GM23338 (cell line): ENCODE data around the gene VPS37B. TPM values are rescaled to one million over a fixed set of nuclear protein-coding genes. Genes with fewer than 3 reads are reported as not detected.

ENCODE experiments used
- ATAC-seq: fragments of 200-7000 bp; cut with Tn5 transposase; 3 replicates; pipeline ENCODE4 v1.9.1; 2020
- DNase-seq: peaks from one replicate; pipeline ENCODE4 v3.0.0-alpha.2; 2015; ENCODE audit warnings: low spot score
- H2AFZ ChIP-seq: fragments of 200-600 bp; sonication (generic); 2 replicates; pipeline ENCODE4 v1.8.0; 2016; ENCODE audit warnings: antibody characterized with exemption, mild to moderate bottlenecking, moderate library complexity
- H3F3A ChIP-seq: fragments of 200-600 bp; sonication (generic); replicated peaks from 2 replicates; pipeline ENCODE4 v1.8.0; 2017; ENCODE audit warnings: antibody characterized with exemption, mixed run types, low read depth
- H3K27ac ChIP-seq: fragments of 200-600 bp; sonication (generic); 2 replicates; pipeline ENCODE4 v1.6.1; 2016; ENCODE audit warnings: low read depth
- H3K27me3 ChIP-seq: fragments of 200-600 bp; sonication (generic); 2 replicates; pipeline ENCODE4 v1.8.0; 2016; ENCODE audit warnings: mild to moderate bottlenecking, mixed run types, moderate library complexity; ENCODE audit not compliant: insufficient read depth
- H3K36me3 ChIP-seq: fragments of 200-600 bp; sonication (generic); 2 replicates; pipeline ENCODE4 v1.8.0; 2016; ENCODE audit warnings: mild to moderate bottlenecking; ENCODE audit not compliant: insufficient read depth
- H3K4me1 ChIP-seq: fragments of 200-600 bp; sonication (generic); 2 replicates; pipeline ENCODE4 v1.8.0; 2016; ENCODE audit warnings: mild to moderate bottlenecking, moderate library complexity; ENCODE audit not compliant: insufficient read depth
- H3K4me2 ChIP-seq: fragments of 200-600 bp; sonication (generic); 2 replicates; pipeline ENCODE4 v1.7.1; 2017; ENCODE audit warnings: mixed run types
- H3K4me3 ChIP-seq: fragments of 200-600 bp; sonication (generic); 2 replicates; pipeline ENCODE4 v1.6.1; 2016; ENCODE audit warnings: mixed run types
- H3K79me2 ChIP-seq: fragments of 200-600 bp; sonication (generic); replicated peaks from 2 replicates; pipeline ENCODE4 v1.8.0; 2017; ENCODE audit warnings: mild to moderate bottlenecking; ENCODE audit not compliant: insufficient read depth
- H3K9me2 ChIP-seq: fragments of 200-600 bp; sonication (generic); 2 replicates; pipeline ENCODE4 v1.8.0; 2017; ENCODE audit not compliant: insufficient read depth
- H4K20me1 ChIP-seq: fragments of 200-600 bp; sonication (generic); replicated peaks from 2 replicates; pipeline ENCODE4 v1.8.0; 2017; ENCODE audit warnings: mild to moderate bottlenecking; ENCODE audit not compliant: insufficient read depth
- H3K27ac Mint-ChIP-seq: 2 replicates; pipeline ENCODE4 v1.8.0; 2020; ENCODE audit warnings: inconsistent platforms, mild to moderate bottlenecking, moderate library complexity, mixed read lengths
- H3K27me3 Mint-ChIP-seq: 3 replicates; pipeline ENCODE4 v1.8.0; 2022; ENCODE audit warnings: low read depth, mild to moderate bottlenecking, moderate library complexity, mixed read lengths, inconsistent platforms; ENCODE audit not compliant: insufficient read depth, poor library complexity
- H3K36me3 Mint-ChIP-seq: 3 replicates; pipeline ENCODE4 v1.8.0; 2021; ENCODE audit warnings: low read depth, mild to moderate bottlenecking, inconsistent platforms, moderate library complexity, mixed read lengths
- H3K4me1 Mint-ChIP-seq: 3 replicates; pipeline ENCODE4 v1.8.0; 2020; ENCODE audit warnings: mild to moderate bottlenecking, inconsistent platforms, mixed read lengths
- H3K4me3 Mint-ChIP-seq: 3 replicates; pipeline ENCODE4 v1.8.0; 2021; ENCODE audit warnings: moderate library complexity, mild to moderate bottlenecking, inconsistent platforms, mixed read lengths
- H3K9me3 Mint-ChIP-seq: 3 replicates; pipeline ENCODE4 v1.8.0; 2020; ENCODE audit warnings: moderate library complexity, mild to moderate bottlenecking, inconsistent platforms, mixed read lengths
- CREB1 ChIP-seq: fragments of 250-450 bp; sonication (Bioruptor Pico); IDR thresholded peaks from 2 replicates; pipeline ENCODE4 v1.5.0; 2020; ENCODE audit warnings: low read depth, mild to moderate bottlenecking, moderate library complexity
- EZH2 ChIP-seq: fragments of 200-600 bp; sonication (generic); IDR thresholded peaks from one replicate; pipeline ENCODE4 v1.8.0; 2017; ENCODE audit warnings: antibody characterized with exemption, mild to moderate bottlenecking, low read depth; ENCODE audit not compliant: unreplicated experiment
- EZH2phosphoT487 ChIP-seq: fragments of 200-600 bp; sonication (generic); IDR thresholded peaks from one replicate; pipeline ENCODE4 v1.8.1; 2018; ENCODE audit warnings: antibody characterized with exemption; ENCODE audit not compliant: unreplicated experiment
- JUNB ChIP-seq: IDR thresholded peaks from one replicate; pipeline ENCODE4 v1.6.1; 2016; ENCODE audit warnings: antibody characterized with exemption; ENCODE audit not compliant: unreplicated experiment
- NANOG ChIP-seq: IDR thresholded peaks from 2 replicates; pipeline ENCODE4 v1.6.1; 2016; ENCODE audit warnings: antibody characterized with exemption, borderline replicate concordance
- POLR2AphosphoS5 ChIP-seq: IDR thresholded peaks from 2 replicates; pipeline ENCODE4 v1.6.1; 2016; ENCODE audit warnings: antibody characterized with exemption, low read depth
- STAT1 ChIP-seq: IDR thresholded peaks from one replicate; pipeline ENCODE4 v1.6.1; 2016; ENCODE audit warnings: antibody characterized with exemption; ENCODE audit not compliant: unreplicated experiment
- ZNF114 ChIP-seq: fragments of 250-450 bp; sonication (Bioruptor Pico); IDR thresholded peaks from 2 replicates; pipeline ENCODE4 v1.5.0; 2020; ENCODE audit warnings: mild to moderate bottlenecking, moderate library complexity
- ZNF331 ChIP-seq: fragments of 250-450 bp; sonication (Bioruptor Pico); IDR thresholded peaks from 2 replicates; pipeline ENCODE4 v1.5.0; 2020; ENCODE audit warnings: low read depth, mild to moderate bottlenecking, moderate library complexity
- polyA plus RNA-seq: library from polyadenylated mRNA; unstranded; fragments of >200 nt; fragmentation: Nextera tagmentation; extraction: Ambion mirVana; gene quantifications from 2 replicates; pipeline ENCODE4 v1.2.1, GENCODE V29; 2016
- total RNA-seq: library from RNA; depleted of rRNA; stranded (reverse); fragments of >200 nt; shearing (Covaris generic); gene quantifications from 2 replicates; pipeline ENCODE4 v1.2.3, GENCODE V29; 2014
- TF ChIP-seq, protein P1 (sequence below), 2 experiments: fragments of 200-600 bp in 1 of 2; sonication (generic) in 1 of 2; conservative IDR thresholded peaks; 2 replicates each; pipeline versions ENCODE4 v1.5.1 to v1.6.1; 2016 to 2017; ENCODE audit warnings: antibody characterized with exemption in 2 of 2, low read depth in 2 of 2, mild to moderate bottlenecking in 2 of 2, moderate library complexity in 1 of 2
- TF ChIP-seq, protein P2 (sequence below): IDR thresholded peaks from one replicate; pipeline ENCODE4 v1.6.1; 2018; ENCODE audit warnings: antibody characterized with exemption; ENCODE audit not compliant: unreplicated experiment
- TF ChIP-seq, protein P3 (sequence below): fragments of 250-450 bp; sonication (Bioruptor Pico); IDR thresholded peaks from 2 replicates; pipeline ENCODE4 v1.5.0; 2020; ENCODE audit warnings: mild to moderate bottlenecking, moderate library complexity
- TF ChIP-seq, protein P4 (sequence below): IDR thresholded peaks from 2 replicates; pipeline ENCODE4 v1.6.1; 2016; ENCODE audit warnings: antibody characterized with exemption

The VPS37B gene
- total and polyA plus RNA-seq, 2 experiments from 2014 or later: 6.7 to 10.9 TPM

DNA sequence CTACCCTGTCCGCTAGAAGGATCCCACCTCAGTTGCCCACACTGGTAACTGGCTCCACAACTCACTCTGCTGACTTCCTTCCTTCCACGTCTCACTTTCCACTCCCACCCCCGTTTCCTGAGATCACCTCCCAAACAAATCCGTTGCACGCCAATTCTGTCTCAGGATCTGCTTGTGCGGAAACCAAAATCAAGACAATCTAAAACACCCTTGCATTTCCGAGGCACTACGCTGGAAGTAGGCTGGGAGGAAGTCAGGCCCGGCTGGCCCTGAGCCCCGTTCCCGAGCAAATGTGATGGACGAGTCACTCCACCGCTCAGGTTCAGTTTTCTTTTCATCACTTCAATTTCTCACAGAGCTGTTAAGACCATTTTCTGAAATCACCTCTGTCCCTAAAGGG is 47.3 kb upstream of the VPS37B start:
- no peaks in the 10 kb centered on the region; the same call in 2 of the 3 replicates for H3K36me3 Mint-ChIP-seq
- Histone ChIP-seq H3K79me2 (no peaks in the 10 kb centered on the region), H2AFZ (no peak overlapping the region), H3K36me3 (no peaks in the 10 kb centered on the region), H4K20me1 (peaks cover 3% of the 10 kb centered on the region; the same call in 1 of the 2 replicates), H3K9me2 (no peaks in the 10 kb centered on the region), H3K4me2 (no peak overlapping the region), H3K4me3 (no peak overlapping the region), H3K27ac (no peak overlapping the region), H3K27me3 (no peaks in the 10 kb centered on the region), H3K4me1 (no peaks in the 10 kb centered on the region), H3F3A (no peaks in the 10 kb centered on the region)
- peaks cover 14% of the 10 kb centered on the region for H3K27me3 Mint-ChIP-seq
- no peaks in the 10 kb centered on the region for H3K9me3 Mint-ChIP-seq
- ATAC-seq (no peak), DNase-seq (no peak)
- no peak overlapping the region for H3K4me3 Mint-ChIP-seq
- no peaks in the 10 kb centered on the region for H3K4me1 Mint-ChIP-seq
- no peak overlapping the region for H3K27ac Mint-ChIP-seq
- TF ChIP-seq EZH2phosphoT487 (no peak), ZNF331 (CRISPR knock-in tag) (no peak), EZH2 (no peak), CREB1 (CRISPR knock-in tag) (no peak), JUNB (no peak), STAT1 (no peak), NANOG (no peak), ZNF114 (CRISPR knock-in tag) (no peak), POLR2AphosphoS5 (no peak)
- TF ChIP-seq, protein P1, sequence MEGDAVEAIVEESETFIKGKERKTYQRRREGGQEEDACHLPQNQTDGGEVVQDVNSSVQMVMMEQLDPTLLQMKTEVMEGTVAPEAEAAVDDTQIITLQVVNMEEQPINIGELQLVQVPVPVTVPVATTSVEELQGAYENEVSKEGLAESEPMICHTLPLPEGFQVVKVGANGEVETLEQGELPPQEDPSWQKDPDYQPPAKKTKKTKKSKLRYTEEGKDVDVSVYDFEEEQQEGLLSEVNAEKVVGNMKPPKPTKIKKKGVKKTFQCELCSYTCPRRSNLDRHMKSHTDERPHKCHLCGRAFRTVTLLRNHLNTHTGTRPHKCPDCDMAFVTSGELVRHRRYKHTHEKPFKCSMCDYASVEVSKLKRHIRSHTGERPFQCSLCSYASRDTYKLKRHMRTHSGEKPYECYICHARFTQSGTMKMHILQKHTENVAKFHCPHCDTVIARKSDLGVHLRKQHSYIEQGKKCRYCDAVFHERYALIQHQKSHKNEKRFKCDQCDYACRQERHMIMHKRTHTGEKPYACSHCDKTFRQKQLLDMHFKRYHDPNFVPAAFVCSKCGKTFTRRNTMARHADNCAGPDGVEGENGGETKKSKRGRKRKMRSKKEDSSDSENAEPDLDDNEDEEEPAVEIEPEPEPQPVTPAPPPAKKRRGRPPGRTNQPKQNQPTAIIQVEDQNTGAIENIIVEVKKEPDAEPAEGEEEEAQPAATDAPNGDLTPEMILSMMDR (conservative IDR thresholded peaks at IDR 0.05; ENCODE audit: low read depth in 2 of 2): no peak
- TF ChIP-seq, protein P2, sequence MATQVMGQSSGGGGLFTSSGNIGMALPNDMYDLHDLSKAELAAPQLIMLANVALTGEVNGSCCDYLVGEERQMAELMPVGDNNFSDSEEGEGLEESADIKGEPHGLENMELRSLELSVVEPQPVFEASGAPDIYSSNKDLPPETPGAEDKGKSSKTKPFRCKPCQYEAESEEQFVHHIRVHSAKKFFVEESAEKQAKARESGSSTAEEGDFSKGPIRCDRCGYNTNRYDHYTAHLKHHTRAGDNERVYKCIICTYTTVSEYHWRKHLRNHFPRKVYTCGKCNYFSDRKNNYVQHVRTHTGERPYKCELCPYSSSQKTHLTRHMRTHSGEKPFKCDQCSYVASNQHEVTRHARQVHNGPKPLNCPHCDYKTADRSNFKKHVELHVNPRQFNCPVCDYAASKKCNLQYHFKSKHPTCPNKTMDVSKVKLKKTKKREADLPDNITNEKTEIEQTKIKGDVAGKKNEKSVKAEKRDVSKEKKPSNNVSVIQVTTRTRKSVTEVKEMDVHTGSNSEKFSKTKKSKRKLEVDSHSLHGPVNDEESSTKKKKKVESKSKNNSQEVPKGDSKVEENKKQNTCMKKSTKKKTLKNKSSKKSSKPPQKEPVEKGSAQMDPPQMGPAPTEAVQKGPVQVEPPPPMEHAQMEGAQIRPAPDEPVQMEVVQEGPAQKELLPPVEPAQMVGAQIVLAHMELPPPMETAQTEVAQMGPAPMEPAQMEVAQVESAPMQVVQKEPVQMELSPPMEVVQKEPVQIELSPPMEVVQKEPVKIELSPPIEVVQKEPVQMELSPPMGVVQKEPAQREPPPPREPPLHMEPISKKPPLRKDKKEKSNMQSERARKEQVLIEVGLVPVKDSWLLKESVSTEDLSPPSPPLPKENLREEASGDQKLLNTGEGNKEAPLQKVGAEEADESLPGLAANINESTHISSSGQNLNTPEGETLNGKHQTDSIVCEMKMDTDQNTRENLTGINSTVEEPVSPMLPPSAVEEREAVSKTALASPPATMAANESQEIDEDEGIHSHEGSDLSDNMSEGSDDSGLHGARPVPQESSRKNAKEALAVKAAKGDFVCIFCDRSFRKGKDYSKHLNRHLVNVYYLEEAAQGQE: no peak
- TF ChIP-seq, protein P3, sequence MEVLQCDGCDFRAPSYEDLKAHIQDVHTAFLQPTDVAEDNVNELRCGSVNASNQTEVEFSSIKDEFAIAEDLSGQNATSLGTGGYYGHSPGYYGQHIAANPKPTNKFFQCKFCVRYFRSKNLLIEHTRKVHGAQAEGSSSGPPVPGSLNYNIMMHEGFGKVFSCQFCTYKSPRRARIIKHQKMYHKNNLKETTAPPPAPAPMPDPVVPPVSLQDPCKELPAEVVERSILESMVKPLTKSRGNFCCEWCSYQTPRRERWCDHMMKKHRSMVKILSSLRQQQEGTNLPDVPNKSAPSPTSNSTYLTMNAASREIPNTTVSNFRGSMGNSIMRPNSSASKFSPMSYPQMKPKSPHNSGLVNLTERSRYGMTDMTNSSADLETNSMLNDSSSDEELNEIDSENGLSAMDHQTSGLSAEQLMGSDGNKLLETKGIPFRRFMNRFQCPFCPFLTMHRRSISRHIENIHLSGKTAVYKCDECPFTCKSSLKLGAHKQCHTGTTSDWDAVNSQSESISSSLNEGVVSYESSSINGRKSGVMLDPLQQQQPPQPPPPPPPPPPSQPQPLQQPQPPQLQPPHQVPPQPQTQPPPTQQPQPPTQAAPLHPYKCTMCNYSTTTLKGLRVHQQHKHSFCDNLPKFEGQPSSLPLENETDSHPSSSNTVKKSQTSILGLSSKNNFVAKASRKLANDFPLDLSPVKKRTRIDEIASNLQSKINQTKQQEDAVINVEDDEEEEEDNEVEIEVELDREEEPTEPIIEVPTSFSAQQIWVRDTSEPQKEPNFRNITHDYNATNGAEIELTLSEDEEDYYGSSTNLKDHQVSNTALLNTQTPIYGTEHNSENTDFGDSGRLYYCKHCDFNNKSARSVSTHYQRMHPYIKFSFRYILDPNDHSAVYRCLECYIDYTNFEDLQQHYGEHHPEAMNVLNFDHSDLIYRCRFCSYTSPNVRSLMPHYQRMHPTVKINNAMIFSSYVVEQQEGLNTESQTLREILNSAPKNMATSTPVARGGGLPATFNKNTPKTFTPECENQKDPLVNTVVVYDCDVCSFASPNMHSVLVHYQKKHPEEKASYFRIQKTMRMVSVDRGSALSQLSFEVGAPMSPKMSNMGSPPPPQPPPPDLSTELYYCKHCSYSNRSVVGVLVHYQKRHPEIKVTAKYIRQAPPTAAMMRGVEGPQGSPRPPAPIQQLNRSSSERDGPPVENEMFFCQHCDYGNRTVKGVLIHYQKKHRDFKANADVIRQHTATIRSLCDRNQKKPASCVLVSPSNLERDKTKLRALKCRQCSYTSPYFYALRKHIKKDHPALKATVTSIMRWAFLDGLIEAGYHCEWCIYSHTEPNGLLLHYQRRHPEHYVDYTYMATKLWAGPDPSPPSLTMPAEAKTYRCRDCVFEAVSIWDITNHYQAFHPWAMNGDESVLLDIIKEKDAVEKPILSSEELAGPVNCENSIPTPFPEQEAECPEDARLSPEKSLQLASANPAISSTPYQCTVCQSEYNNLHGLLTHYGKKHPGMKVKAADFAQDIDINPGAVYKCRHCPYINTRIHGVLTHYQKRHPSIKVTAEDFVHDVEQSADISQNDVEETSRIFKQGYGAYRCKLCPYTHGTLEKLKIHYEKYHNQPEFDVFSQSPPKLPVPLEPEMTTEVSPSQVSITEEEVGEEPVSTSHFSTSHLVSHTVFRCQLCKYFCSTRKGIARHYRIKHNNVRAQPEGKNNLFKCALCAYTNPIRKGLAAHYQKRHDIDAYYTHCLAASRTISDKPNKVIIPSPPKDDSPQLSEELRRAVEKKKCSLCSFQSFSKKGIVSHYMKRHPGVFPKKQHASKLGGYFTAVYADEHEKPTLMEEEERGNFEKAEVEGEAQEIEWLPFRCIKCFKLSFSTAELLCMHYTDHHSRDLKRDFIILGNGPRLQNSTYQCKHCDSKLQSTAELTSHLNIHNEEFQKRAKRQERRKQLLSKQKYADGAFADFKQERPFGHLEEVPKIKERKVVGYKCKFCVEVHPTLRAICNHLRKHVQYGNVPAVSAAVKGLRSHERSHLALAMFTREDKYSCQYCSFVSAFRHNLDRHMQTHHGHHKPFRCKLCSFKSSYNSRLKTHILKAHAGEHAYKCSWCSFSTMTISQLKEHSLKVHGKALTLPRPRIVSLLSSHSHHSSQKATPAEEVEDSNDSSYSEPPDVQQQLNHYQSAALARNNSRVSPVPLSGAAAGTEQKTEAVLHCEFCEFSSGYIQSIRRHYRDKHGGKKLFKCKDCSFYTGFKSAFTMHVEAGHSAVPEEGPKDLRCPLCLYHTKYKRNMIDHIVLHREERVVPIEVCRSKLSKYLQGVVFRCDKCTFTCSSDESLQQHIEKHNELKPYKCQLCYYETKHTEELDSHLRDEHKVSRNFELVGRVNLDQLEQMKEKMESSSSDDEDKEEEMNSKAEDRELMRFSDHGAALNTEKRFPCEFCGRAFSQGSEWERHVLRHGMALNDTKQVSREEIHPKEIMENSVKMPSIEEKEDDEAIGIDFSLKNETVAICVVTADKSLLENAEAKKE: no peak
- TF ChIP-seq, protein P4, sequence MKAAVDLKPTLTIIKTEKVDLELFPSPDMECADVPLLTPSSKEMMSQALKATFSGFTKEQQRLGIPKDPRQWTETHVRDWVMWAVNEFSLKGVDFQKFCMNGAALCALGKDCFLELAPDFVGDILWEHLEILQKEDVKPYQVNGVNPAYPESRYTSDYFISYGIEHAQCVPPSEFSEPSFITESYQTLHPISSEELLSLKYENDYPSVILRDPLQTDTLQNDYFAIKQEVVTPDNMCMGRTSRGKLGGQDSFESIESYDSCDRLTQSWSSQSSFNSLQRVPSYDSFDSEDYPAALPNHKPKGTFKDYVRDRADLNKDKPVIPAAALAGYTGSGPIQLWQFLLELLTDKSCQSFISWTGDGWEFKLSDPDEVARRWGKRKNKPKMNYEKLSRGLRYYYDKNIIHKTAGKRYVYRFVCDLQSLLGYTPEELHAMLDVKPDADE: no peak
